ENCODE measurements around the gene TMEM107.

DNA sequence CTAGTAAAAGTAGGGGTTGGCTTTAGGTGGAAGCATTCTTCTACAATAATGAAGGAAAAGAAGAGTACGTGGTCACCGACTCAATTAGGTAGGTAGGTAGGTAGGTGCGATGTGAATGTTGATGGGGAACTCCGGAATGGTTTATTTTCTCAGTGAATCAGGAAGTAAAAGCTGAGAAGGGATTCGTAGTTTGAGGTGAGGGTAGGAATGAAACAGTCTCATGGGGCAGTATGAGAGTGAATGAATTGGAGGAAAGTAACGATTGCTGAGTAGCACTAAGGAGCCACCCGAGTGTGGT, 37.9 kb downstream of the TMEM107 start:
- TF ChIP-seq EZH2 (IDR thresholded peaks at IDR 0.05) (no peak), POLR2A (IDR thresholded peaks at IDR 0.05; ENCODE audit: borderline replicate concordance, extremely low read depth, insufficient read depth, insufficient read length) (no peak), ZBTB33 (IDR thresholded peaks at IDR 0.05; ENCODE audit: extremely low read depth, insufficient replicate concordance, low read length) (no peak), POLR2AphosphoS5 (IDR thresholded peaks at IDR 0.05; ENCODE audit: low read depth, low read length) (no peak), EGR1 (IDR thresholded peaks at IDR 0.05; ENCODE audit: low read depth) (no peak), ZNF274 (IDR thresholded peaks at IDR 0.05; ENCODE audit: low read depth, low read length) (no peak), EZH2phosphoT487 (IDR thresholded peaks at IDR 0.05; ENCODE audit: borderline replicate concordance) (no peak), SRF (IDR thresholded peaks at IDR 0.05; ENCODE audit: low read depth) (no peak)
- TF ChIP-seq, protein P1, sequence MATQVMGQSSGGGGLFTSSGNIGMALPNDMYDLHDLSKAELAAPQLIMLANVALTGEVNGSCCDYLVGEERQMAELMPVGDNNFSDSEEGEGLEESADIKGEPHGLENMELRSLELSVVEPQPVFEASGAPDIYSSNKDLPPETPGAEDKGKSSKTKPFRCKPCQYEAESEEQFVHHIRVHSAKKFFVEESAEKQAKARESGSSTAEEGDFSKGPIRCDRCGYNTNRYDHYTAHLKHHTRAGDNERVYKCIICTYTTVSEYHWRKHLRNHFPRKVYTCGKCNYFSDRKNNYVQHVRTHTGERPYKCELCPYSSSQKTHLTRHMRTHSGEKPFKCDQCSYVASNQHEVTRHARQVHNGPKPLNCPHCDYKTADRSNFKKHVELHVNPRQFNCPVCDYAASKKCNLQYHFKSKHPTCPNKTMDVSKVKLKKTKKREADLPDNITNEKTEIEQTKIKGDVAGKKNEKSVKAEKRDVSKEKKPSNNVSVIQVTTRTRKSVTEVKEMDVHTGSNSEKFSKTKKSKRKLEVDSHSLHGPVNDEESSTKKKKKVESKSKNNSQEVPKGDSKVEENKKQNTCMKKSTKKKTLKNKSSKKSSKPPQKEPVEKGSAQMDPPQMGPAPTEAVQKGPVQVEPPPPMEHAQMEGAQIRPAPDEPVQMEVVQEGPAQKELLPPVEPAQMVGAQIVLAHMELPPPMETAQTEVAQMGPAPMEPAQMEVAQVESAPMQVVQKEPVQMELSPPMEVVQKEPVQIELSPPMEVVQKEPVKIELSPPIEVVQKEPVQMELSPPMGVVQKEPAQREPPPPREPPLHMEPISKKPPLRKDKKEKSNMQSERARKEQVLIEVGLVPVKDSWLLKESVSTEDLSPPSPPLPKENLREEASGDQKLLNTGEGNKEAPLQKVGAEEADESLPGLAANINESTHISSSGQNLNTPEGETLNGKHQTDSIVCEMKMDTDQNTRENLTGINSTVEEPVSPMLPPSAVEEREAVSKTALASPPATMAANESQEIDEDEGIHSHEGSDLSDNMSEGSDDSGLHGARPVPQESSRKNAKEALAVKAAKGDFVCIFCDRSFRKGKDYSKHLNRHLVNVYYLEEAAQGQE (IDR thresholded peaks at IDR 0.05; ENCODE audit: low read depth): no peak
- TF ChIP-seq, protein P2, sequence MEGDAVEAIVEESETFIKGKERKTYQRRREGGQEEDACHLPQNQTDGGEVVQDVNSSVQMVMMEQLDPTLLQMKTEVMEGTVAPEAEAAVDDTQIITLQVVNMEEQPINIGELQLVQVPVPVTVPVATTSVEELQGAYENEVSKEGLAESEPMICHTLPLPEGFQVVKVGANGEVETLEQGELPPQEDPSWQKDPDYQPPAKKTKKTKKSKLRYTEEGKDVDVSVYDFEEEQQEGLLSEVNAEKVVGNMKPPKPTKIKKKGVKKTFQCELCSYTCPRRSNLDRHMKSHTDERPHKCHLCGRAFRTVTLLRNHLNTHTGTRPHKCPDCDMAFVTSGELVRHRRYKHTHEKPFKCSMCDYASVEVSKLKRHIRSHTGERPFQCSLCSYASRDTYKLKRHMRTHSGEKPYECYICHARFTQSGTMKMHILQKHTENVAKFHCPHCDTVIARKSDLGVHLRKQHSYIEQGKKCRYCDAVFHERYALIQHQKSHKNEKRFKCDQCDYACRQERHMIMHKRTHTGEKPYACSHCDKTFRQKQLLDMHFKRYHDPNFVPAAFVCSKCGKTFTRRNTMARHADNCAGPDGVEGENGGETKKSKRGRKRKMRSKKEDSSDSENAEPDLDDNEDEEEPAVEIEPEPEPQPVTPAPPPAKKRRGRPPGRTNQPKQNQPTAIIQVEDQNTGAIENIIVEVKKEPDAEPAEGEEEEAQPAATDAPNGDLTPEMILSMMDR (IDR thresholded peaks at IDR 0.05 in 2 of 3, conservative IDR thresholded peaks at IDR 0.05 in 1 of 3; ENCODE audit: borderline replicate concordance in 1 of 3, insufficient read depth in 1 of 3, low read depth in 2 of 3, low read length in 2 of 3): no peak
